Measurements from ENCODE around the gene OTOGL.

- TF ChIP-seq POLR2A (IDR thresholded peaks at IDR 0.05) (no peak), CTCF (IDR thresholded peaks at IDR 0.05 in 8 of 11, conservative IDR thresholded peaks at IDR 0.05 in 3 of 11) (no peak)
Measured at GRCh38 chr12:80199931-80200330, 100.6 kb downstream of the OTOGL start.
